HG03097 (cell line): ENCODE measurements around the gene BCAS3.

Experiments
- ATAC-seq: cut with Tn5 transposase; IDR thresholded peaks from one replicate; pipeline ENCODE4 v1.9.1; 2021; ENCODE audit not compliant: unreplicated experiment, low FRiP score

BCAS3 gene

DNA sequence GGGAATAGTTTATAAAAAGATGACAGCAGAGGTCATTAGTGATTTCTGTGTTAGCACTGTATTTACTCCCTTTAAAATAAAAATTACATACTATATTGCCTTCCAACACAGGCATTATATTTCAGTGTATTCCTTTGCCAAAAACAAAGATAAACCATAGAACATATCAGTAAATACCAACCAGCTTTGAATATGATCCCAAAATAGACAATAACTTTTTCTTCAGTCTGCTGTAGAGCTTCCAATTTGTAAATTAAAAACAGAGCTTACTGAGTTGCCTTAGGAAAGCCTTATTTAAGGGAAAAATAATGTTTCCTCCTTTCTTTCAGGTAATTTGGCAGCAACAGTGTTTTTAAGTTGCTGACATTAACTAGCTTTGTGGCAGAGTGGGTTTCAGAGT is 369.9 kb downstream of the BCAS3 start:
- ATAC-seq: no peak

- ATAC-seq: no peak
Measured at GRCh38 chr17:61048376-61049106, 370.9 kb downstream of the BCAS3 start.

DNA sequence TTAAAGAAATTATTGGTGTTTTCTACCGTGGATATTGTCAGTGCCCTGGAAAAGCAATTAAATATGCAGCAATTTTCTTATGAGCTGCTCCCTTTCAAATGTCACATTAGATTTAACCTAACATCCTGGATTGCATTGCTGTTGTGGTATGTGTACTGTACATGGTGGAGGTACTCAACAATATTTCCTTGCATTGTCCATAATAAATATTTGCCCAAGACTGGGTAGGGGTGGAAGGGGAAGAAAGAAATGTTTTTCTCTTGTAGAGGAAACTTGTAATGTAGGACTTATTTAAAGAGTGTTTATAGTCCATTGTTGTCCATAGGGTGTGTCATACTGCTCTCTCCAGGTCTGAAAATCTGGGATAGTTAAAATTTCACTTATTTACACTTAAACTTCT is 375.8 kb downstream of the BCAS3 start:
- ATAC-seq: no peak

DNA sequence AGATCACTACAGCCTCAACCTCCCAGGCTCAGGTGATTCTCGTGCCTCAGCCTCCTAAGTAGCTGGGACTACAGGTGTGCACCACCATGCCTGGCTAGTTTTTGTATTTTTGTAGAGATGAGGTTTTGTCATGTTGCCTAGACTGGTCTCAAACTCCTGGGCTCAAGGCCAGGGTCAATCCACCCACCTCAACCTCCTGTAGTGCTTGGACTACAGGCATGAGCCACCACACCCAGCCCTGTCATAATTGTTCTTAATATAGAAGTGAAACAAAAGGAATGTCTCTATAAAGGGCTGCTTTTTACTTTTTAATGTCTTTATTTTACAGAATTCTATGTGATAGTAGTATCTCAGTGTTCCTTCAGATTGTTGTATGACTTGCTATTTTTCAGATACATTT is 376.8 kb downstream of the BCAS3 start:
- no peak for ATAC-seq

DNA sequence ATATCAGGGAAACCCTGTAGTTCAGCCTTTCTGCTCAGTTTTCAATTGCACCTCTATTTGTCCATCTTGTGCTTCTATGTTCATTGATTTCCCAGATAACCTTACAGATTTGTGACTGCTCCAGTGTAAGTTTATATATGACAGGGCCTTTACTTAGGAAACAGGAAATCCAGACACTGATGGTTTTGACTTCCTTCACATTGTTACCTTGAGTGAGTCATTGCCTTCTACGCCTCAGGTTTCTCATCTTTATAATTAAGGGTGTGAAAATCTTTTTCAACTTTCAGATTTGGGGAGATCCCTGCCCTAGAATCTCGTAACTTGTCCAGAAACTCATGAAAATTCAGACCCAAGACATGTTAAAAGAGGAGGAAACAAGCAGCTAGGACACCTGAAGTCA is 379.6 kb downstream of the BCAS3 start:
- ATAC-seq: no peak

GRCh38 chr17:61058066-61058465 is 380.4 kb downstream of the BCAS3 start:
- no peak for ATAC-seq

DNA sequence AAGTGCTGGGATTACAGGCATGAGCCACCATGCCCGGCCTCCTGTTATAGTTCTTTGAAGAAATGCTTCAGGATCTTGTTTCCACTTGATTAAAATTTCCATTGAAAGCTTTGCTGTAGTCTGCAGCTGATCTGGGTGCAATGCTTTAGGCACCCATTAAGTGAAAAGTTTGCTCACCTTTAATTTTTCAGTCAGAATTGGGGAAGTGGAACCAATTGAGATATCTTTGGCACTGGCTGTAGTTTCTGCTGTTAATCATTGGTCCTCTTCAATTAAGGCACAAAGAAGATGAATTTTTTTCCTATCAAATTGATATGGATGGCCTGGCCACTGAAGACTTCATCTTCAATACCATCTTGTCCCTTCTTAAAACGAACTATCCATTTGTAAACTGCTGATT is 385.9 kb downstream of the BCAS3 start:
- ATAC-seq: no peak

- ATAC-seq: peak; percentile 75
Measured at GRCh38 chr17:61064087-61064951, 386.7 kb downstream of the BCAS3 start.

DNA sequence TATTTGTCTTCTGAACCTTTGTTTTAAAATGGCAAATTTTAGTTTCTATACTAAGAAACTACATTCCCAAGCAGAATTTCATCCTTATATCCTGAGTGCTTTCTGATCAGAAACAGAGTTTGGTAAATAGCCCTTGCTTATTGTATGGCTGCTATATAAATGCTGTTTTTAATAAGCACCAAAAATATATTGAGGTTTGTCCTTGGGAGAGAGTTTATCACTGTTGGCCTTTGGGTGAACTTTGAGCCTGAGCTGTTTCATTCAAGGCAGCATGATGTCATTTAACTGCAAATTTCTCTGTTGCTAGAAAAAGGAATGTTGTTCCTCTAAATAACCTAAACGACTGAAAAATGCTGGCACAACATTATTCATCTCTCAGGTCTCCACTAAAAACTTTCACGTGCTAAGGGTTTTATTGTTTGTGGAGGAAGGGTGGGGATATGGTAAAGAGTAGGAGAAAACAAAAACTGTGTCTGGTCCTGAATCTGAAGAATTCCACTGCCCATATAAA is 387.7 kb downstream of the BCAS3 start:
- ATAC-seq: no peak

- ATAC-seq: no peak
Measured at GRCh38 chr17:61066062-61066461, 388.4 kb downstream of the BCAS3 start.

GRCh38 chr17:61070649-61071048 is 393.0 kb downstream of the BCAS3 start:
- ATAC-seq: no peak

DNA sequence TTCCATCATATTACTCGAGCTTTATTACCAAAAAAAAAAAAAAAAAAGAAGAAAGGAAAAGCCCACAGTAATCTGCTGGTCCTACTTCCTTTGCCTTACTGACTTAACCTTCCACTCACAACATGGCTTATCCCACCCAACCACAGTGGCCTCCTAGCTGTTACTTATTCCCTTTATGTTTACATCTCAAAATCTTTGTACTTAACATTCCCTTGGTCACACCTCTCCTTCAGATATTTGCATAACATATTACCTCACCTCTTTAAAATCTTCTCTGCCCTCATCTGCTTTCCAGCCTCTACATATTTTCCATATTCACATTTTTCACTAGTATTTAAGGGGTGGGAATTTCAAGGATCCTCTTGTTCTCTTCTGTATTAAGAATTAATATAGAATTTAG is 395.0 kb downstream of the BCAS3 start:
- ATAC-seq: no peak

GRCh38 chr17:61073131-61073530 is 395.5 kb downstream of the BCAS3 start:
- ATAC-seq: no peak

DNA sequence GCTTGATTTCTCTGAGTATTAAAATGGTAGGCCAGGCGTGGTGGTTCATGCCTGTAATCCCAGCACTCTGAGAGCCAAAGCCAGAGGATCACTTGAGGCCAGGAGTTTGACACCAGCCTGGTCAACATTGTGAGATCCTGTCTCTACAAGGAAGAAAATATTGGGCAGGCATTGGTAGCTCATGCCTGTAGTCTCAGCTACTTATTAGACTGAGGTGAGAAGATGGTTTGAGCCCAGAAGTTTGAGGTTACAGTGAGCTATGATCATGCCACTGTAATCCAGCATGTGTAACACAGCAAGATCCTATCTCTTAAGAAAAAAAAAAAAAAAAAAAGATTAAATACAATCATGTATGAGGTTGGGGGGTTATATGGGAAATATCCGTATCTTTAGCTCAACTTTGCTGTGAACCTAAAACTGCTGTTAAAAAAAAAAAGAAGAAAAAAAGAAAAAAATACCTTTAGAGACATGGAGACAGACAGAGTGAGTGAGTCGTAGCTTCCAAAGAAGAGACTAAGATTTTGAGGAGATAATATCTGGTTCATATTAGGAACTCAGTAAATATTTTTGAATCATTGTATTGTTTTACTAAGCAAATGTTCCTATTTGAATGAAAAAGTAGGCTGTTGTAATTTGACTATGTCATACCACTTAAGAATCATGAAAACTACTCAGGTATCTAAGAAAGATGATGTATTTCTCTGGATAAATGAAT is 396.3 kb downstream of the BCAS3 start:
- ATAC-seq: no peak

- ATAC-seq: no peak
Measured at GRCh38 chr17:61075988-61076387, 398.3 kb downstream of the BCAS3 start.

- no peak for ATAC-seq
Measured at GRCh38 chr17:61076621-61077031, 399.0 kb downstream of the BCAS3 start.

- ATAC-seq: no peak
Measured at GRCh38 chr17:61081959-61082358, 404.3 kb downstream of the BCAS3 start.

DNA sequence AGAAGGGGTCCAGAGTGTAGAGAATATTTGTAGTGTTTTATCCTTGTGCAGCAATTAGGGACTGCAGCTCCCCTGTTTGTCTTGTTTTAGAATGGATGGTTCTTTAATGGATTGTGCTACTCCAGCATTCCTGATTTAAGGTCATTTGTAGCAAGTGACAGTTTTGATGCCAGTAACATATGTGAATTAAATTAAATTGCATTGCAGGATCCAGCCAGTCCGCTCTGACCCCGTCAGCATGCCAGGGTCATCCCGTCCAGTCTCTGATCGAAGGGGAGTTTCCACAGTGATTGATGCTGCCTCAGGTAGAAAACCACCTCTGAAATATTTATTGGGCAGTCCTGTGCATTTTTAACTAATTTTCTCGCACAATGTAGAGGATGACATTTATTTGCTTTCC is 406.6 kb downstream of the BCAS3 start:
- no peak for ATAC-seq

DNA sequence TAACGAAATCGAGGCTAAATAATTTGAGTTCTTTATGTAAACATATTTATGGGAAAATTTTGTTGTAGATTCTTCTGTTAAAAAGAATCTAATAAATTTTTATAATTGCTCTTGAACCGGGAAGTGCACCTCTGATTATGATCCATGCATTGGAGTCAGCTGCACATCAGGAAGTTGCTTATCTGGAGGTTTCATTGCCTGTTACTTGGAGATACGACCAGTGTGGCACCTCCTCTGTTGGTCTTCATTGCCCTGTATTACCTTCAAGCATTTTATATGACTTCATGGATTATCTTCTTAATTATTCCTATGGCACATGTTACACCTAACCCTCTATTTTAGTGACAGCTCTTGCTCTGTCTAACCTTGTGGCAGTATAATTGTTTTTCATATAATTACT is 409.4 kb downstream of the BCAS3 start:
- no peak for ATAC-seq

DNA sequence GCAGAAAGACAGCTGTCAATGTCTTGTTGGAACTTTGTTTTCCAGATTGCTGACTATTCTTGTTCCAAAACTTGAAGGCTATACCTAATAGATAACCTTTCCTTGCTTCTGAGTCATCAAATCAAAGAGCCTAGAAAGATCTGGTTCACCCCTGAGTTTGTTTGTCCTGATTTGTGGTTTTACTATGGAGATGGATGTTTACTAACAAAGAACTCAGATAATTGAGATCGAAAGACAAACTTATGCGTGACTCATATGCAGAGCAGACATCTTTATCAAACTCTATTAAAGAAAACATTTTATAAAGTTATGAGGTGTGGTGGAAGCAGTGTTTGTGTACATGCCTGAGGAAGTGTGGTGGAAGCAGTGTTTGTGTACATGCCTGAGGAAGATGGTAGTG is 410.9 kb downstream of the BCAS3 start:
- ATAC-seq: no peak

DNA sequence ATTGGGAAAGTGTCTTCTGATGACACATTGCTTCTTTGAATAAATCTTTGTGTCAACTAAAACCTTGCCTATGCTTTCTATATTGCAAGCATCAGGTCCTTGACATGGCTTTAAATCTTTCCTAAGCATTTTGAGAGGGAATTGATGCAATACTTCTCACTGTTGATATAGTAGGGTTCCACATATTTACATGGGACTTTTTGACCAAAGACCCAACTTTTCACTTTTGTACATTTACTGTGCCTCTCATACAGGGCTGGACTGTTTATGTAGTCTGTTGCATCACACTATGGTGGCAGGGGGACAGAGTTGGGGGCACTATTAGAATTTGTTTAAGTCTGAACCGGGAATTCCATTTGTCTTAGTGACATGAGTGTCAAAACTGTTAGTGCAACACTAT is 413.4 kb downstream of the BCAS3 start:
- ATAC-seq: no peak
